H54 (cell line): ENCODE results near the gene KRT85.
"Not testable (repeated sequence)": the region's sequence is repeated elsewhere in the genome, so short reads cannot be mapped to it uniquely, and the experiment has no call there.

ENCODE experiments used
- DNase-seq: peaks from one replicate; pipeline ENCODE4 v3.0.0; 2011; ENCODE audit warnings: low spot score, mixed read lengths; ENCODE audit not compliant: insufficient read length
- FAIRE-seq: peaks from 3 replicates; lab custom pipeline; 2011; peaks lifted over from hg19 to GRCh38; lab: Jason Lieb, UNC
- POLR2A ChIP-seq: IDR thresholded peaks from 2 replicates; pipeline ENCODE4 v1.6.1; 2011; ENCODE audit warnings: low read depth, mild to moderate bottlenecking, low read length

KRT85 gene

DNA sequence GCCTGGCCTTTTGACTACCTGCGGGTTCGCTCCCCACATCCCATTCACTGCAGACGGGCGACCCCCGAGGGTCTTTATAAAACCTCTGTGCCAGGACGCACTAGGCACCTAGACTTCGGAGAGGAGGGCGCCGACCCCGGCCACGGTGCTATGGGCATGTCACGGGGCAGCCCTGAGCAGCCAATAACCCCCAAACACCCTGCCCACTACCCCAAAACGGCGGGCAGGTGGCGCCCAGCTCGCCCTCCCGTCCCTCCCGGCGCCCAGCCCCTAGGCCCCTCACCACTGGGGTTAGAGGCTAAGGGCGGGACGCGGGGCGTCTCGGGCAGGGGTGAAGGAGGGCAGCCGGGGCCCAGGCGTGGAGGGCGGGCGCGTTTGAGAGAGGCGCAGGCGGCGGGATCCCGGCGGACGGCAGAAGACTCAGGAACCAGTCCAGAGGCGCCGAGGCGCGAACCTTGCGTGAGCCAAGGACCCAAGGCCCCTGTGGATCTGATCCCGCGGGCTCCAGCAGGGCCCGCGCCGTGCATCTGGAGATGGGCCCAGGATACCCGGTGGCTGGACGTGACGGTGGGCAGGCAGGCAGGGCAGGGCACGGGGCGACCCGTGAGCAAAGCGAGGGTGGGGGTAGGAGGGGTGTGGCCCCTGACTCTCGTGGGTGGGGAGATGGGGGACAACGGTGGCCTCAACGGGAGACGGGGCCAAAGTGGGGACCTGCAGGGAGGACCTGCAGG is 11.1 kb downstream of the KRT85 start:
- TF ChIP-seq POLR2A = no peak
- no peak for FAIRE-seq
- no peak for DNase-seq

DNA sequence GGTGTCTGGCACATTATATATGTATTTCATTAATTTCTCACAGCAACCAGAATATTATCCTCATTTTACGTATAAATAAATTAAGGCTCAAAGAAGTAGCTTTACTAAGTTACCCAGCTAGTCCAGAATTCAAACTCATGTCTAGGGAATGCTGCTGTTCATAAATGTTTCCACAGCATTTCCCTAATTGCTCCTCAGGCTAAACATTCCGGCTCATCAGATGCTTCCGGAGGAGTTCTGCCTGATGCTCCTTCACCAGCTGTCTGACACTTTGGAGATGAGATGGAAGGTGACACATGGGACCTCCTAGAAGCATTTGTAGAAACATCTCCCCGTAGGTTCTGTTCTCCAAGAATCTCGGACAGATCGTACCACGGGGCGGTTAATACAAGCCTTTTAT is 12.1 kb downstream of the KRT85 start:
- TF ChIP-seq POLR2A = no peak
- no peak for DNase-seq
- FAIRE-seq = no peak

DNA sequence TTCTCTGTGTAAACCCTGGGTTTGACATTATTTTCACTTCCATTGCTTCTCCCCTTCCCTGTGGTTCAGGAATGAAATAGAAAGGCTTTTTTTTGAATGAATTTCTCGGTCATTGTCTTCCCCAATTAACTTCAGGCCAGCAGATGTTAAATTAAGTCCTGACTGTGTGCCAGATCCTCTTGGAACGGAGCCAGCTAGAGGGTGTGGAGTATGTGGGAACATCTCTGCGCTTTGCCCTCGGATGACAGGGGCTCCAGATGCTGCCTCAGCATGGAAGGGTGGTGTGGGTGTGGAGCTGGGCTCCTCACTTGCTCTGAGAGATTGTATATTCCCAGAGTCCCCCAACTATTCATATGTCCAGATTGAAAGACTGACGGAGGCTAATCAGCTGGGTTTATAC is 13.1 kb downstream of the KRT85 start:
- TF ChIP-seq POLR2A = no peak
- FAIRE-seq (no peak), DNase-seq (no peak)

DNA sequence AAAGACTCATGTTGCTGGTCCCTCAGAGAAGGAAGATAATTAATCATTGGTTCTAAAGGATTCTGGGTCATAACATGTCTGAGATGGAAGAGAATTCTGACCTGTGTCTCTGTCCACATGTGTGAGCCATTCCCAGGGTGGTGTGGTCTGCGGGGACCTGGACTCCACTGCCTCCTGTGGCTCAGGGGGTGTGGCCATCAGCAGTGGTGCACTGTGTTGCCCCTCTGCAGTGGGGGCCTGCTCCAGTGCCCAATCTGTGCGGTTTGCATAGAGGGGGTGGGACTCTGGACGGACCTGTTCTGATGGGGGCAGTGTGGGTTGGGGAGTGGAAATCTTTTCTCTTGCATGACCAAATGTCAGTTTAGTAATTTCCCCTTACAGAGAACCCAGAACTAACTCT is 13.5 kb downstream of the KRT85 start:
- no peak for TF ChIP-seq POLR2A
- no peak for DNase-seq

DNA sequence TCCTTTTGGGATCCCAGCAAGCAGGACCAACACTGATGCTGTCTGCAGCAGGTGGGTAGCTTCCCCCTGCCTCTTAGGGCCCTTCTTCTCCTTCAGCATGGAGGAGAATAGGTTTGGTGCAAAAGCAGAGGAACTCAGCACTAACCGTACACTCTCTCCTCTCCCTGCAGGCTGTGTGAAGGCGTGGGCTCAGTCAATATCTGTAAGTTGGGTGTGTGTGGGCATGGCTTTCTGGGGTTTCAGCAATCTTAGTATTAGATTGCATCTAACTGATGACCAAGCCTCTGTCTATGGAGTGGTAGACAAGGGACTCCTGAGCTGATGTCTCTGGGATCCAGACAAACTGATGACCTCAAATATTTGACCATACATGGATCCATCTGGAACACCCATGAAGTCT is 14.3 kb downstream of the KRT85 start:
- FAIRE-seq = no peak
- no peak for TF ChIP-seq POLR2A

More for the DNA sequence above, 13.5 kb downstream of the KRT85 start:
- FAIRE-seq = no peak

DNA sequence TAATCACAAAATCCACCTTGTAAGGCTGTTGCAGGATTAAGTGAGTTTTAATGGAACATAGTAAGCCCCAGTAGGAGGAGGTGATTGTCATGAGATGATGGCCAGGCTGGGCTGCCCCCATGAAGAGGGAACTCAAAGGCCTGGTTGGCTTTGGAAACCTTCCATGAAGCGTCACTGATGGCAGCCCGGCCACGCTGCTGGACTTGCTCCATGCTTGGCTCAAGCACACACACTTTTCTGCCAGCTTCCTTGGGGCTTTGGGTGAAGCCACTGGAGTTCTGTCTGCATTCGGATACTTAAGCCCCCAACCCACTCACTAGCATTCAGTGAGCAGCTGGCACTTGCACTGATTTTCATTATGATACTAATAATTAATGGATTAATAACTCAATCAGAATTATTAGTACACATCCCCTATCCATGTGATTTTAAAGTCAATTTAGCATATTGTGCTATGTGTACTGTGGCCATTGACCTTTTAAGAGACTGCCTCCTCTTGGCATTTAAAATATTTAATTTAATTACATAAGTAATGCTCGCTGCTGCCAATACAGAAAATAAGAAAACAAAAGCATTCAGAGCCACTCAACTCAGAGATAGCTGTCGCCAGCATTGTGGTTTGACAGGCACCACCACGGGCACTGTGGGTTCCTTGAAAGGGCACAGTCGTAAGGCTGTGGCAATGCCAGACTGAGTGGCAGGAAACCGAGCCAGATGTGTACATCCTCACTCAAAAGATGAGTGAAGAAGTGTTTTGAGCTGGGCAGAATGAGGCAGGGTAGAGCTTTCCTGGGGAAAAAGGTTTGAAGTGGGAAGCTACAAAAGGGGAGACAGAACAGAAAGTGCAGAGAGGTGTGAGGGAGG is 15.9 kb downstream of the KRT85 start:
- FAIRE-seq (no peak), DNase-seq (no peak)
- TF ChIP-seq POLR2A = no peak

More for the DNA sequence above, 14.3 kb downstream of the KRT85 start:
- DNase-seq = no peak

DNA sequence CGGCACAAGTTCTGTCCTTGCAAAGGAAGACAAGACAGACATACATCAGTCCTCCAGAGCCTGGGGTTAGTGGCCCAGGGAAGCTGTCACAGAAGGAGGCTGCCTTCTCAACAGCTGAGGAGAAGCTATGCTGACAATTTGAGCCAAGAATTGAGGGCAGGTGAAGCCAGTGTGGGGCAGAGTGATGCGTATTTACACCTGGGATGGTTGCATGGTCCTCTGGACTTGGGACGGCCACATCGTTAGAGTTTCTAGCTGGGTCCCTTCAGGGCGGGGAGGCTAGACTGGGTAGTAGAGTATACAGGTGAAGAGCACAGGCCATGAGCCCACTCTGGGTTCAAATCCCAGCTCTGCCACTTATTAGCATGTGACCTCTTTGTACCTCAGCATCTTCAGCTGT is 16.5 kb downstream of the KRT85 start:
- no peak for TF ChIP-seq POLR2A
- FAIRE-seq (no peak), DNase-seq (no peak)

DNA sequence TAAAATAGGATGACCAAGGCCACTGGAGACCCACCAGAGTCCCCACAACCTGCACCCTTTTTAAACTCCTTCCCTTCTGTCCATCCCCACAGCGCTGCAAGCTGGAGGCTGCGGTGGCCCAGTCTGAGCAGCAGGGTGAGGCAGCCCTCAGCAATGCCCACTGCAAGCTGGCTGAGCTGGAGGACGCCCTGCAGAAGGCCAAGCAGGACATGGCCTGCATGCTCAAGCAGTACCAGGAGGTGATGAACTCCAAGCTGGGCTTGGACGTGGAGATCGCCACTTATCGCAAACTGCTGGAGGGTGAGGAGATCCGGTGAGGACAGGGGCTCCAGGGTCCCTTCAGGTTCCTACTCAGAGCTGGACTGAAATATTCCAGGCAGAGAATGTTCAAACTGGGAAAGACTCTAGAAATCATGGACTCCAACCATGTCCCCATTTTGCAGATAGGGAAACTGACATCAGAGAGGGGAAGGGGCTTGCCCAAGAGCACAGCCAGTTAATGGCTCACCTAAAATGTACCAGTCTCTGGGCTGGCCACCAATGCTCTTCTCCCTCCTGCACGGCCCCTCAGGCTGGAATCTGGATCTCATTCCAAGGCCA is 17.2 kb downstream of the KRT85 start:
- TF ChIP-seq POLR2A = no peak
- DNase-seq = no peak
- FAIRE-seq = no peak

DNA sequence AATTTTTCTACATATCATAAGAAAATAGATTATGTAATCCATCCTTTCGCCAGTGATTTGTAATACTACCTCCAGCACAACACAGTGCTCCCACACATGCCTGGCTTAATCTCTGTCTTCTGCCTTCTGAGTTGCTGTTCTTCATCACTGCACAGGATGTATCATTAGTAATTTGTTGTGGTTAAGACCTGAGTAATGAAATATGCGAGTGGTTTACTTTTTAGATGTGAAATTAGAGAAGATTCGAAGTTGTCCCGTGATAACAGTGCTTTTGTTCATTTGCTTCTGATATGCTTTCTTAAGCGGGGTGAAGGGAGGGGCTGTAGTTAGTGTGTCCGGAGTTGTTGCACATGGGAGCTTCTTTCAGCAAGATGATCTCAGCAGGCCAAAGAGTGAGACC is 18.1 kb downstream of the KRT85 start:
- TF ChIP-seq POLR2A = no peak
- DNase-seq = no peak
- FAIRE-seq = no peak

DNA sequence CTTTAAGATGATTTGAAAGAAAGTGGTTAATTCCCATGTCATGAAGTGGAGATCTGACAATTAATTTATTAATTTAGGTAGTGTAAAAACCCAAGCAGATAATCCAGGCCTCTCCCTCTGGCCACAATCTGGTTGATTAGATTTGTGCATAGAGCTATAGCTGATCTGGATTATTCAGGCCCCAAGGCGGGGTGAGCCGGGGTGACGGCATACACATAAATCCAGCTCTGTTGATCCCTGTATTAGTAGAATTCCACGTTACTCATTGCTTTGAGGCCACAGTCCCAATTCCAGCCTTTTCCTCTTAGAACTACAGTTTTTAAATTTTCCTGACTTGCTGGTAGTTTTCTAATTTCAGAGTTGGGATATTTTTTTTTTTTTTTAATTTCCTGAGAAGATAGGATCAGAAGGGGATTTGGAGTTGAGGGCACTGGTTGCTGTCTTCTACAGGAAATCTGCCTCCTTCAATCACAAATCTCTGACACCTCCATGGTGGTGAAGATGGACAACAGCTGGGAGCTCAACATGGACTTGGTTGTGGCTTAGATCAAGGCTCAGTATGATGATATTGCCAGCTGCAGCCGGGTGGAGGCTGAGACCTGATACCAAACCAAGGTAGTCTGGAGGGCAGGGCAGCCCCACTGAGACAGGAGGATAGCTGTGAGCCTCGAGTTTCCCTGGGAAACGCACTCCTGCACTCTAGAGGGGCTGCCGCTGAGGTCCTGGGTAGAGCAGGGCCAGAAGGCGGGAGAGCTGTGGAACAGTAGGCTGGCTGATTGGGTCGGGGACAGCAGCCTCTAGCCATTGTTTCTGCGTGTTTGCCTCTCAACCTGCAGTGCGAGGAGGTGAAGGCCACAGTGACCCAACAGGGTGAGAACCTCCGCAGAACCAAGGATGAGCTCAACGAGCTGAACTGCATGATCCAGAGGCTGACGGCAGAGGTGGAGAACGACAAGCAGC is 19.4 kb downstream of the KRT85 start:
- FAIRE-seq (no peak), DNase-seq (no peak)
- TF ChIP-seq POLR2A = no peak

DNA sequence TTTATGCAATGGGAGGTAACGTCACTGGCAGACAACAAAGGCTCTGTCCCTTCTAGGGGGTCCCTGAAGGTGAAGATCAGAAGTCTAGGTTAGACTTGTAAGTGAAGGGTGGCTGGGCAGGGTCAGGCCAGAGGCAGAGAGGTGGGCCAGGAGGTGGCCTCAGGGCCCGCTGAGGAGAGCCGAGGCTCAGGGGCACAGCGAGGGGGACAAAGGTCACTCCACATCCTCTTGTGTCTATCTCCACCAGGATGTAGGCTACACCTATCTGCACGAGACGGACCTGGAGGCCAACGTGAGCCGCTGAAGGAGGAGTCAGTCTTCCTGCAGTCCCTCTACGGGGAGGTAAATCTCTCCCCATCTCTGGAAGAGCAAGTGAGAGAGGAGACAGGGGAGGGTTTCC is 20.3 kb downstream of the KRT85 start:
- FAIRE-seq = no peak
- no peak for TF ChIP-seq POLR2A

DNA sequence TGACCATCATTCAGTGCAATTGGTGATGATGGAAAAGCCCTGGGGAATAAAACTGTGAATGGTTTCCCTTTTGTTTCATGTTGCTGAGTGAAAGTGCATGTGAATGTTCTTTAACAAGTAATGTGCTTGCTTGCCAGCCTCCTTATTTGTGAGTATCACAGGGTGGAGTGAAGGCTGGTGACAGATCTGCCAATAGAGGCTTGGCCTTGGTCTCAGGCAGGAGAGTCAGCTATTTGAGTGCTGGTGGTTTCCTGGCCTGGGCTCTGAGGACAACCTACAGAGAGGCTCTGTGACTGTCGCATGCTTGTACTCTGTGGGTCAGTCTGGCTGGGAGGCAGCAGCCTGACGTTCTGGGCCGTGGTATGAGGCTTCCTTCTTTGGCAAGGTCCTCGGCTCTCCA is 20.7 kb downstream of the KRT85 start:
- no peak for FAIRE-seq
- DNase-seq = no peak

More for the DNA sequence above, 20.3 kb downstream of the KRT85 start:
- no peak for DNase-seq

DNA sequence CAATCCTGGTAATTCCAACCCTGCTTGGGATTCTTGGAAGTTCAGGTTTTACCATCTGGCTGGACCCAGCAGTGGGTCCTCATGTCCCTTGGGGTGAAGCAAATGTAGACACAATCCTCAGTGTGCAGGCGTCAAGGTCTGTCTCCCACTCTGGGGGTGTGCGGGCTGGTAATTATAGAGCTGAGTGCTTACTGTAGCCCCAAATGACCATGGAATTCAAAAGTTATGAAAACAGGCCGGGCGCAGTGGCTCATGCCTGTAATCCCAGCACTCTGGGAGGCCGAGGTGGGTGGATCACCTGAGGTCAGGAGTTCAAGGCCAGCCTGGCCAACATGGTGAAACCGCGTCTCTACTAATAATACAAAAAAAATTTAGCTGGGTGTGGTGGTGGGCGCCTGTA is 22.2 kb downstream of the KRT85 start:
- FAIRE-seq, DNase-seq: not testable (repeated sequence)

More for the DNA sequence above, 20.7 kb downstream of the KRT85 start:
- no peak for TF ChIP-seq POLR2A
